AG04450 (cell line): Measurements from ENCODE around the gene RAPGEF5. TPM values are rescaled to one million over a fixed set of nuclear protein-coding genes. Genes with fewer than 3 reads are reported as not detected.

Source experiments
- CTCF ChIA-PET: fragments of 300-600, 350-600 bp; formaldehyde crosslinking; extraction: SDS; loops from one replicate; lab custom pipeline; 2022; ENCODE audit warnings: antibody characterized with exemption, inconsistent platforms; lab: Charles Lee
- POLR2A ChIA-PET: fragments of 350-600 bp; formaldehyde crosslinking; extraction: SDS; loops from one replicate; lab custom pipeline; 2021; ENCODE audit warnings: antibody characterized with exemption, inconsistent platforms; lab: Yijun Ruan, JAX
- DNase-seq: peaks from one replicate; pipeline ENCODE4 v3.0.0-alpha.2; 2011; ENCODE audit warnings: low read depth, low spot score
- H3K27ac ChIP-seq: one replicate; pipeline ENCODE4 v1.5.1; 2012; ENCODE audit warnings: low read depth, low read length, control low read depth
- H3K27me3 ChIP-seq: one replicate; pipeline ENCODE4 v1.6.0; 2012; ENCODE audit warnings: low read length; ENCODE audit not compliant: control insufficient read depth, insufficient read depth
- H3K4me3 ChIP-seq: 2 replicates; pipeline ENCODE4 v1.5.1; 2011; ENCODE audit warnings: mild to moderate bottlenecking, low read depth, low read length, control low read depth
- H3K9me3 ChIP-seq: 2 replicates; pipeline ENCODE4 v1.5.1; 2012; ENCODE audit warnings: low read length; ENCODE audit not compliant: control insufficient read depth, insufficient read depth
- CTCF ChIP-seq: IDR thresholded peaks from 2 replicates; pipeline ENCODE4 v1.5.1; 2011; ENCODE audit warnings: low read depth, low read length, control low read depth, inconsistent platforms
- polyA plus RNA-seq: library from polyadenylated mRNA; depleted of rRNA; stranded (reverse); fragments of >200 nt; gene quantifications from 2 replicates; pipeline ENCODE4 v1.2.3, GENCODE V29; 2011

RAPGEF5 gene
- polyA plus RNA-seq, 1 experiment = 0.16 TPM

- Histone ChIP-seq H3K9me3 (no peaks in the 10 kb centered on the region), H3K27me3 (no peaks in the 10 kb centered on the region), H3K27ac (no peak overlapping the region), H3K4me3 (no peak overlapping the region)
- no peak for DNase-seq
- ChIA-PET CTCF (no interaction called here), POLR2A (no interaction called here)
- no peak for TF ChIP-seq CTCF
Observed at GRCh38 chr7:22219036-22219435, 137.9 kb downstream of the RAPGEF5 start.

- no peak for TF ChIP-seq CTCF
- ChIA-PET POLR2A (no interaction called here), CTCF (no interaction called here)
- Histone ChIP-seq H3K9me3 (no peaks in the 10 kb centered on the region), H3K4me3 (no peak overlapping the region), H3K27ac (no peak overlapping the region), H3K27me3 (no peaks in the 10 kb centered on the region)
- DNase-seq = no peak
Observed at GRCh38 chr7:22216832-22217475, 140.0 kb downstream of the RAPGEF5 start.

- CTCF ChIA-PET = no interaction called here
- Histone ChIP-seq H3K9me3 (no peaks in the 10 kb centered on the region), H3K27ac (no peak overlapping the region), H3K4me3 (no peak overlapping the region), H3K27me3 (no peaks in the 10 kb centered on the region)
- no peak for TF ChIP-seq CTCF
- POLR2A ChIA-PET = no interaction called here
- no peak for DNase-seq
Observed at GRCh38 chr7:22216309-22216708, 140.6 kb downstream of the RAPGEF5 start.

- H3K27me3 ChIP-seq = no peaks in the 10 kb centered on the region
- no peaks in the 10 kb centered on the region for H3K9me3 ChIP-seq
- no peak for DNase-seq
- POLR2A ChIA-PET = no interaction called here
- no peak for TF ChIP-seq CTCF
- no peak overlapping the region for H3K4me3 ChIP-seq
- no peak overlapping the region for H3K27ac ChIP-seq
- CTCF ChIA-PET = no interaction called here
Observed at GRCh38 chr7:22214000-22214399, 143.0 kb downstream of the RAPGEF5 start.

- ChIA-PET POLR2A (interaction anchor here (0.6 kb wide), 1 partner anchor 365 kb away, joined by 5 read pairs; no protein-coding TSS in a partner anchor), CTCF (interaction anchor here (0.9 kb wide), 1 partner anchor 103 kb away, joined by 5 read pairs; no protein-coding TSS in a partner anchor)
- Histone ChIP-seq H3K27me3 (no peaks in the 10 kb centered on the region), H3K27ac (no peak overlapping the region), H3K4me3 (no peak overlapping the region), H3K9me3 (no peaks in the 10 kb centered on the region)
- TF ChIP-seq CTCF = no peak
- DNase-seq = no peak
Observed at GRCh38 chr7:22213081-22213480, 143.9 kb downstream of the RAPGEF5 start.
